NCI-H226 (cell line): ENCODE data around the gene TOR1B.

Experiments
- DNase-seq: peaks from one replicate; pipeline ENCODE4 v3.0.0-alpha.2; 2015

The TOR1B gene

GRCh38 chr9:129849901-129850300 lies 46.9 kb downstream of the TOR1B start:
- no peak for DNase-seq

- DNase-seq = no peak
Observed at GRCh38 chr9:129850821-129851550, 48.0 kb downstream of the TOR1B start.

- no peak for DNase-seq
Observed at GRCh38 chr9:129851821-129852220, 48.8 kb downstream of the TOR1B start.

GRCh38 chr9:129852579-129852978 lies 49.6 kb downstream of the TOR1B start:
- DNase-seq = no peak

- no peak for DNase-seq
Observed at GRCh38 chr9:129853614-129854013, 50.6 kb downstream of the TOR1B start.

GRCh38 chr9:129854588-129855110 lies 51.7 kb downstream of the TOR1B start:
- no peak for DNase-seq

DNA sequence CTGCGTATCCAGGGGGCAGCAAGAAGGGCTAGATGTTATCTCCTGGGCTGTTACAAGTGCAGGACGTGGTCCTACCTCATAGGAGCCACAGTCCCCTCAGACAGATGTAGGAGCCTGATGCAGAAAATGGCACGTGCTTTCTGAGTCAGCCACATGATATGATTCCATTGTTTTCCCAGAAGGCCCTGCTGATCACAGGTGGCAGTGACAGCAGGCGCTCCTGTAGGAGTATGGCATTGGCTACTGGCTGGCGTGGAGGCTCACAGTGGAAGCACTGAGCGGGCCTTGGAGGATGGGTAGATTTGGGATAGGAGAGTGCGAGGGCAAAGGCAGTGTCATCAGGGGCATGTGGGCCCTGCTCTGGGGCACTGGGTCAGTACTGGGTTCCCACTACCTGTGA lies 54.2 kb downstream of the TOR1B start:
- DNase-seq = no peak

GRCh38 chr9:129858167-129858962 lies 55.4 kb downstream of the TOR1B start:
- no peak for DNase-seq
